K562 (cell line): ENCODE measurements around the gene IDI1. TPM values are rescaled to one million over a fixed set of nuclear protein-coding genes. Genes with fewer than 3 reads are reported as not detected.

Experiments used
- ATAC-seq: fragments of 200-7000 bp; cut with Tn5 transposase; 3 replicates; pipeline ENCODE4 v1.9.1; 2020; ENCODE audit warnings: moderate library complexity
- BruUV-seq: library from RNA; stranded (reverse); fragments of 400-500 nt; replicated peaks from 2 replicates; lab custom pipeline; 2021; lab: Mats Ljungman, UMichigan
- CTCF ChIA-PET: fragments of 300-600 bp; formaldehyde crosslinking; extraction: SDS; loops from one replicate; lab custom pipeline; 2021; ENCODE audit warnings: low intra/inter-chr PET ratio; lab: Yijun Ruan, JAX
- POLR2A ChIA-PET: fragments of 300-600, 350-650 bp; sonication (Branson Sonifier 250); formaldehyde crosslinking; extraction: SDS; loops from one replicate; lab custom pipeline; 2021; ENCODE audit warnings: antibody characterized with exemption, inconsistent platforms; lab: Yijun Ruan, JAX
- DNase-seq, 4 experiments: peaks; one replicate each; pipeline versions ENCODE4 v3.0.0 to v3.0.0-alpha.2; 2011 to 2018; ENCODE audit warnings: low spot score in 3 of 4, mixed read lengths in 3 of 4; ENCODE audit errors: extremely low read depth in 1 of 4
- FAIRE-seq: peaks from 2 replicates; lab custom pipeline; 2011; peaks lifted over from hg19 to GRCh38; lab: Jason Lieb, UNC
- H2AFZ ChIP-seq: 2 replicates; pipeline ENCODE4 v1.6.0; 2011; ENCODE audit warnings: low read depth, low read length, control low read depth, inconsistent platforms
- H3K27ac ChIP-seq: fragments of 200-600 bp; 3 replicates; pipeline ENCODE4 v1.8.0; 2011; ENCODE audit warnings: low read depth, mild to moderate bottlenecking, control low read depth, inconsistent platforms, low read length, moderate library complexity, mixed read lengths; ENCODE audit errors: extremely low read depth
- H3K27me3 ChIP-seq, 2 experiments: fragments of 300-600 bp in 1 of 2; 2 replicates in 1 of 2; 3 replicates in 1 of 2; pipeline versions ENCODE4 v1.6.0 to v1.8.0; 2011; ENCODE audit warnings: inconsistent platforms in 2 of 2, low read length in 2 of 2, mild to moderate bottlenecking in 1 of 2, mixed read lengths in 1 of 2, moderate library complexity in 1 of 2; ENCODE audit not compliant: control insufficient read depth in 2 of 2, insufficient read depth in 2 of 2
- H3K36me3 ChIP-seq: fragments of 300-600 bp; 3 replicates; pipeline ENCODE4 v1.8.0; 2011; ENCODE audit warnings: mild to moderate bottlenecking, low read length, inconsistent platforms; ENCODE audit not compliant: control insufficient read depth, insufficient read depth
- H3K4me1 ChIP-seq, 2 experiments: fragments of 200-600 bp in 1 of 2; replicated peaks in 1 of 2; 2 replicates in 1 of 2; 3 replicates in 1 of 2; pipeline versions ENCODE4 v1.5.1 to v1.8.0; 2011; ENCODE audit warnings: inconsistent platforms in 2 of 2, low read length in 2 of 2, mild to moderate bottlenecking in 1 of 2, mixed read lengths in 1 of 2, moderate library complexity in 1 of 2; ENCODE audit not compliant: control insufficient read depth in 2 of 2, insufficient read depth in 2 of 2
- H3K4me2 ChIP-seq: 2 replicates; pipeline ENCODE4 v1.6.1; 2011; ENCODE audit warnings: low read length, control low read depth, inconsistent platforms, mixed read lengths; ENCODE audit not compliant: insufficient read depth
- H3K4me3 ChIP-seq: fragments of 200-600 bp; sonication (generic), shearing (Covaris generic); 2 replicates; pipeline ENCODE4 v1.5.1; 2016; ENCODE audit warnings: control low read depth, inconsistent platforms
- H3K79me2 ChIP-seq: fragments of 200-600 bp; 3 replicates; pipeline ENCODE4 v1.8.0; 2011; ENCODE audit warnings: low read length, inconsistent platforms; ENCODE audit not compliant: control insufficient read depth, insufficient read depth
- H3K9ac ChIP-seq, 2 experiments: 2 replicates each; pipeline versions ENCODE4 v1.6.0 to v1.6.1; 2011; ENCODE audit warnings: low read depth in 2 of 2, low read length in 2 of 2, control low read depth in 1 of 2, inconsistent platforms in 1 of 2, mild to moderate bottlenecking in 1 of 2, mixed read lengths in 1 of 2; ENCODE audit not compliant: insufficient read depth in 1 of 2
- H3K9me1 ChIP-seq: one replicate; pipeline ENCODE4 v1.6.0; 2011; ENCODE audit warnings: inconsistent platforms, mild to moderate bottlenecking, low read length, moderate library complexity; ENCODE audit not compliant: control insufficient read depth, insufficient read depth
- H3K9me3 ChIP-seq: replicated peaks from 2 replicates; pipeline ENCODE4 v1.5.1; 2011; ENCODE audit warnings: low read depth, low read length, inconsistent platforms; ENCODE audit not compliant: control insufficient read depth, insufficient read depth
- H4K20me1 ChIP-seq: replicated peaks from 2 replicates; pipeline ENCODE4 v1.6.1; 2011; ENCODE audit warnings: low read length, inconsistent platforms, mixed read lengths; ENCODE audit not compliant: control insufficient read depth, insufficient read depth
- BCL6 ChIP-seq: fragments of 250-450 bp; sonication (Bioruptor Pico); IDR thresholded peaks from 2 replicates; pipeline ENCODE4 v1.4.0; 2020
- DIDO1 ChIP-seq: fragments of 450-650 bp; IDR thresholded peaks from 2 replicates; pipeline ENCODE4 v1.6.1; 2016; ENCODE audit warnings: low read depth, missing biosample characterization, missing genetic modification characterization
- IRF2 ChIP-seq: sonication (generic); formaldehyde crosslinking; IDR thresholded peaks from 2 replicates; pipeline ENCODE4 v1.8.1; 2022; ENCODE audit warnings: mild to moderate bottlenecking, missing genetic modification reagents
- MAZ ChIP-seq, 2 experiments: fragments of 450-650 bp in 1 of 2; sonication (generic) in 1 of 2; formaldehyde crosslinking; IDR thresholded peaks in 1 of 2; conservative IDR thresholded peaks in 1 of 2; 2 replicates each; pipeline versions ENCODE4 v1.4.0 to v1.5.0; 2020; ENCODE audit warnings: mild to moderate bottlenecking in 1 of 2, missing genetic modification reagents in 1 of 2
- MIER1 ChIP-seq: fragments of 450-650 bp; IDR thresholded peaks from 2 replicates; pipeline ENCODE4 v1.6.1; 2016; ENCODE audit warnings: antibody characterized with exemption, mild to moderate bottlenecking, low read depth
- RFX7 ChIP-seq: fragments of 250-450 bp; sonication (Bioruptor Pico); IDR thresholded peaks from 2 replicates; pipeline ENCODE4 v1.5.1; 2021; ENCODE audit warnings: mild to moderate bottlenecking
- ZNF174 ChIP-seq: fragments of 250-450 bp; sonication (Bioruptor Pico); IDR thresholded peaks from 2 replicates; pipeline ENCODE4 v1.4.0; 2020; ENCODE audit warnings: mild to moderate bottlenecking
- ZNF175 ChIP-seq: fragments of 200-800 bp; sonication (Bioruptor generic); IDR thresholded peaks from 2 replicates; pipeline ENCODE4 v1.6.1; 2016; ENCODE audit warnings: low read depth, mild to moderate bottlenecking, missing genetic modification characterization, missing compliant biosample characterization
- ZZZ3 ChIP-seq: fragments of 450-650 bp; IDR thresholded peaks from 2 replicates; pipeline ENCODE4 v1.6.1; 2016; ENCODE audit warnings: antibody characterized with exemption, mild to moderate bottlenecking, moderate library complexity
- WGBS: fragments of 100-300 bp; shearing (Covaris generic); methylation state at CpG from one replicate; pipeline ENCODE4 v1.1.6; 2016; ENCODE audit warnings: low coverage, mixed read lengths; ENCODE audit not compliant: insufficient coverage; ENCODE audit errors: missing lambda C conversion rate; 5-methylcytosine and 5-hydroxymethylcytosine counted together
- in situ Hi-C: fragments of 300-500 bp; cut with MboI; formaldehyde crosslinking; loops from 4 replicates; pipeline ENCODE4 v1.15.0; 2018; ENCODE audit warnings: inconsistent platforms, mixed read lengths
- intact Hi-C: fragments of 100-400 bp; cut with micrococcal nuclease; formaldehyde crosslinking; loops from 2 replicates; pipeline ENCODE4 v1.14.2; 2022
- polyA plus RNA-seq, 8 experiments: library from polyadenylated mRNA; depleted of rRNA in 4 of 8; stranded (reverse) in 5 of 8; unstranded in 3 of 8; fragments of >200 nt; fragmentation: Nextera tagmentation in 2 of 8; fragmentation: Illumina TruSeq in 1 of 8; extraction: Ambion mirVana in 2 of 8; extraction: Trizol in 1 of 8; gene quantifications; 2 replicates each; pipeline versions ENCODE4 v1.2.1 to v1.2.3, GENCODE V29; 2011 to 2014; ENCODE audit warnings: inconsistent platforms in 1 of 8, missing spikeins in 1 of 8
- total RNA-seq, 7 experiments: library from RNA; depleted of rRNA in 6 of 7; stranded (reverse); fragments of >200 nt in 6 of 7; fragmentation: Illumina TruSeq in 2 of 7; extraction: Trizol in 2 of 7; gene quantifications; 2 replicates each; pipeline versions ENCODE4 v1.2.1 to v1.2.3, GENCODE V29; 2011 to 2021; ENCODE audit warnings: low replicate concordance in 1 of 7
- TF ChIP-seq, protein P1 (sequence below), 2 experiments: IDR thresholded peaks in 1 of 2; conservative IDR thresholded peaks in 1 of 2; 2 replicates each; pipeline ENCODE4 v1.6.1; 2016; ENCODE audit warnings: low read depth in 2 of 2, mild to moderate bottlenecking in 1 of 2, missing compliant biosample characterization in 1 of 2, missing genetic modification characterization in 1 of 2, moderate library complexity in 1 of 2
- TF ChIP-seq, protein P2 (sequence below): fragments of 450-650 bp; IDR thresholded peaks from 2 replicates; pipeline ENCODE4 v1.6.1; 2018; ENCODE audit not compliant: partially characterized antibody
- TF ChIP-seq, protein P3 (sequence below): fragments of 250-450 bp; sonication (Bioruptor Pico); IDR thresholded peaks from 2 replicates; pipeline ENCODE4 v1.5.0; 2021
- TF ChIP-seq, protein P4 (sequence below): fragments of 450-650 bp; IDR thresholded peaks from 2 replicates; pipeline ENCODE4 v1.7.0; 2016; ENCODE audit warnings: borderline replicate concordance

IDI1 gene
- total and polyA plus RNA-seq, 9 of the 15 experiments (the other 6 are each of a cell fraction or from before 2014, with no cell fraction given) = 70.0 to 265 (median 119) TPM

DNA sequence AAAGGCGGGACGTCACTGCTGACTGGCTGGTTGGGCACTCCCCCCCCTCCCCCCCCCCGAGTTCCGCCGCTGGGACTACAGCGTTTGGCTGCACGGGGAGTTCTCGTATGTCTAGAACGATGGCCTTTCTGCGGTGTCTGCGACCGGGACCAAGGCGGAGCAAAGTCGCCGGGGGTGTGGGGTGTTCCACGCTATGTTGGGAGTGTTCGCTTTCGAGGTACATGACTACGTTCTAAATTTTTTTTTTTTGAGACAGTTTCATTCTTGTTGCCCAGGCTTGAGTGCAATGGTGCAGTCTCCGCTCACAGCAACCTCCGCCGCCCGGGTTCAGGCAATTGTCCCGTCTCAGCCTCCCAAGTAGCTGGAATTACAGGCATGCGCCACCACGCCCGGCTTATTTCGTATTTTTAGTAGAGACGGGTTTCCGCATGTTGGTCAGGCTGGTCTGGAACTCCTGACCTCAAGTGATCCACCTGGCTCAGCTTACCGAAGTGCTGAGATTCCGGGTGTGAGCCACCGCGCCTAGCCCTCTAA is 573 bp upstream of the IDI1 start:
- no peak for FAIRE-seq
- BruUV-seq = TSS peak; percentile 69
- TF ChIP-seq IRF2 (CRISPR knock-in tag) (no peak), DIDO1 (no peak), MIER1 (no peak), ZZZ3 (no peak), MAZ (CRISPR knock-in tag; conservative IDR thresholded peaks at IDR 0.05 in 1 of 2, IDR thresholded peaks at IDR 0.05 in 1 of 2) (no peak), BCL6 (CRISPR knock-in tag) (no peak), RFX7 (CRISPR knock-in tag) (no peak), ZNF175 (CRISPR knock-in tag) (no peak), ZNF174 (CRISPR knock-in tag) (no peak)
- TF ChIP-seq, protein P1, sequence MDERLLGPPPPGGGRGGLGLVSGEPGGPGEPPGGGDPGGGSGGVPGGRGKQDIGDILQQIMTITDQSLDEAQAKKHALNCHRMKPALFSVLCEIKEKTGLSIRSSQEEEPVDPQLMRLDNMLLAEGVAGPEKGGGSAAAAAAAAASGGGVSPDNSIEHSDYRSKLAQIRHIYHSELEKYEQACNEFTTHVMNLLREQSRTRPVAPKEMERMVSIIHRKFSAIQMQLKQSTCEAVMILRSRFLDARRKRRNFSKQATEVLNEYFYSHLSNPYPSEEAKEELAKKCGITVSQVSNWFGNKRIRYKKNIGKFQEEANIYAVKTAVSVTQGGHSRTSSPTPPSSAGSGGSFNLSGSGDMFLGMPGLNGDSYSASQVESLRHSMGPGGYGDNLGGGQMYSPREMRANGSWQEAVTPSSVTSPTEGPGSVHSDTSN (CRISPR knock-in tag; IDR thresholded peaks at IDR 0.05; ENCODE audit: low read depth) = no peak
- TF ChIP-seq, protein P1 (tag; conservative IDR thresholded peaks at IDR 0.05; ENCODE audit: low read depth) = no peak
- TF ChIP-seq, protein P2, sequence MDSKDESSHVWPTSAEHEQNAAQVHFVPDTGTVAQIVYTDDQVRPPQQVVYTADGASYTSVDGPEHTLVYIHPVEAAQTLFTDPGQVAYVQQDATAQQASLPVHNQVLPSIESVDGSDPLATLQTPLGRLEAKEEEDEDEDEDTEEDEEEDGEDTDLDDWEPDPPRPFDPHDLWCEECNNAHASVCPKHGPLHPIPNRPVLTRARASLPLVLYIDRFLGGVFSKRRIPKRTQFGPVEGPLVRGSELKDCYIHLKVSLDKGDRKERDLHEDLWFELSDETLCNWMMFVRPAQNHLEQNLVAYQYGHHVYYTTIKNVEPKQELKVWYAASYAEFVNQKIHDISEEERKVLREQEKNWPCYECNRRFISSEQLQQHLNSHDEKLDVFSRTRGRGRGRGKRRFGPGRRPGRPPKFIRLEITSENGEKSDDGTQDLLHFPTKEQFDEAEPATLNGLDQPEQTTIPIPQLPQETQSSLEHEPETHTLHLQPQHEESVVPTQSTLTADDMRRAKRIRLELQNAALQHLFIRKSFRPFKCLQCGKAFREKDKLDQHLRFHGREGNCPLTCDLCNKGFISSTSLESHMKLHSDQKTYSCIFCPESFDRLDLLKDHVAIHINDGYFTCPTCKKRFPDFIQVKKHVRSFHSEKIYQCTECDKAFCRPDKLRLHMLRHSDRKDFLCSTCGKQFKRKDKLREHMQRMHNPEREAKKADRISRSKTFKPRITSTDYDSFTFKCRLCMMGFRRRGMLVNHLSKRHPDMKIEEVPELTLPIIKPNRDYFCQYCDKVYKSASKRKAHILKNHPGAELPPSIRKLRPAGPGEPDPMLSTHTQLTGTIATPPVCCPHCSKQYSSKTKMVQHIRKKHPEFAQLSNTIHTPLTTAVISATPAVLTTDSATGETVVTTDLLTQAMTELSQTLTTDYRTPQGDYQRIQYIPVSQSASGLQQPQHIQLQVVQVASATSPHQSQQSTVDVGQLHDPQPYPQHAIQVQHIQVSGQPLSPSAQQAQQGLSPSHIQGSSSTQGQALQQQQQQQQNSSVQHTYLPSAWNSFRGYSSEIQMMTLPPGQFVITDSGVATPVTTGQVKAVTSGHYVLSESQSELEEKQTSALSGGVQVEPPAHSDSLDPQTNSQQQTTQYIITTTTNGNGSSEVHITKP = peak; percentile 90
- TF ChIP-seq, protein P3, sequence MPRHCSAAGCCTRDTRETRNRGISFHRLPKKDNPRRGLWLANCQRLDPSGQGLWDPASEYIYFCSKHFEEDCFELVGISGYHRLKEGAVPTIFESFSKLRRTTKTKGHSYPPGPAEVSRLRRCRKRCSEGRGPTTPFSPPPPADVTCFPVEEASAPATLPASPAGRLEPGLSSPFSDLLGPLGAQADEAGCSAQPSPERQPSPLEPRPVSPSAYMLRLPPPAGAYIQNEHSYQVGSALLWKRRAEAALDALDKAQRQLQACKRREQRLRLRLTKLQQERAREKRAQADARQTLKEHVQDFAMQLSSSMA (CRISPR knock-in tag) = no peak
- TF ChIP-seq, protein P4, sequence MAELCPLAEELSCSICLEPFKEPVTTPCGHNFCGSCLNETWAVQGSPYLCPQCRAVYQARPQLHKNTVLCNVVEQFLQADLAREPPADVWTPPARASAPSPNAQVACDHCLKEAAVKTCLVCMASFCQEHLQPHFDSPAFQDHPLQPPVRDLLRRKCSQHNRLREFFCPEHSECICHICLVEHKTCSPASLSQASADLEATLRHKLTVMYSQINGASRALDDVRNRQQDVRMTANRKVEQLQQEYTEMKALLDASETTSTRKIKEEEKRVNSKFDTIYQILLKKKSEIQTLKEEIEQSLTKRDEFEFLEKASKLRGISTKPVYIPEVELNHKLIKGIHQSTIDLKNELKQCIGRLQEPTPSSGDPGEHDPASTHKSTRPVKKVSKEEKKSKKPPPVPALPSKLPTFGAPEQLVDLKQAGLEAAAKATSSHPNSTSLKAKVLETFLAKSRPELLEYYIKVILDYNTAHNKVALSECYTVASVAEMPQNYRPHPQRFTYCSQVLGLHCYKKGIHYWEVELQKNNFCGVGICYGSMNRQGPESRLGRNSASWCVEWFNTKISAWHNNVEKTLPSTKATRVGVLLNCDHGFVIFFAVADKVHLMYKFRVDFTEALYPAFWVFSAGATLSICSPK = no peak

More for the DNA sequence above, 573 bp upstream of the IDI1 start:
- Histone ChIP-seq H3K36me3 (peaks cover 65% of the 10 kb centered on the region), H2AFZ (peak overlapping the region; percentile 78), H3K4me3 (peak overlapping the region; percentile 94), H3K27ac (peak overlapping the region; percentile 93), H3K9me1 (peaks cover 13% of the 10 kb centered on the region), H3K4me2 (peak overlapping the region; percentile 100), H4K20me1 (peaks cover 33% of the 10 kb centered on the region), H3K27me3 (no peaks in the 10 kb centered on the region), H3K9ac (peak overlapping the region; percentile 89 to 97), H3K4me1 (peaks cover 21 to 31% of the 10 kb centered on the region in 2 experiments), H3K9me3 (no peaks in the 10 kb centered on the region), H3K79me2 (peaks cover 75% of the 10 kb centered on the region)
- ATAC-seq (peak; percentile 1; the same call in 2 of the 3 replicates), DNase-seq (no peak)
- WGBS = under 1% methylated on average over 24 of the region's 34 CpGs
- ChIA-PET POLR2A (interaction anchor here (0.7 to 3.5 kb wide), 10 partner anchors 8 to 129 kb away, joined by 3 to 25 read pairs (median 3); no protein-coding TSS in a partner anchor), CTCF (no interaction called here)
- in situ Hi-C loops = no loop called here
- intact Hi-C loops = no loop called here
